GM21717 (cell line): ENCODE measurements around the gene CCL20.
"Not testable (repeated sequence)": the region's sequence is repeated elsewhere in the genome, so short reads cannot be mapped to it uniquely, and the experiment has no call there.

Experiments used
- ATAC-seq: cut with Tn5 transposase; IDR thresholded peaks from one replicate; pipeline ENCODE4 v1.9.1; 2021; ENCODE audit warnings: mild to moderate bottlenecking, moderate library complexity; ENCODE audit not compliant: unreplicated experiment

CCL20 gene

GRCh38 chr2:227813562-227814353, at the start of gene CCL20:
Gene CCL20, plus strand, starts transcription at chr2:227813842. Its CDS starts 70 bp downstream, at chr2:227813912.
- no peak for ATAC-seq

- ATAC-seq: peak; percentile 14
Observed at GRCh38 chr2:227765788-227766372, 47.8 kb upstream of the CCL20 start.

DNA sequence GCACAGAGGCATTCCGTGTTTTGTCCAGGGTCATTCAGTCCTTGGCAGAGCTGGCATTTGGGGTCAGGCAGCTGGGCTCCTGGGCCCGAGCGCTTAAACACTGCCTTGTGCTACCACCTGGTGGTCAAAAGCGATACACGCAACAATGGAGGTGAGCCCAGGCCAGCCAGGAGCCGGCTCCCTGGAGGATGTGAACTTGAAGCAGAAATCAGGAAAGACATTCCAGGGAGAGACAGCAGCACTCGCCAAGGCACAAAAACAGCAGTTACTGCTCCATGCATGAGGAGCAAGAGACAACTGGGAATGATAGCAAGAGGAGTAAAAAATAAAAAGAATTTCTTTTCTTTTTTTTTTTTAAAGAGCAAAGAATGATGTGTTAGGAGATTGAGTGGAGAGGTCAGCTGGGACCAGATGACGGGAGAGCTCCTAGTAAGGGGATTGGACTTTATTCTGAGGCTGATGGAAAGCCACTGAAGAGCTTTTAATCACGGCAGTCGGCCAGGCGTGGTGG, 47.2 kb upstream of the CCL20 start:
- peak; percentile 98 for ATAC-seq

- no peak for ATAC-seq
Observed at GRCh38 chr2:227767830-227768229, 45.8 kb upstream of the CCL20 start.

DNA sequence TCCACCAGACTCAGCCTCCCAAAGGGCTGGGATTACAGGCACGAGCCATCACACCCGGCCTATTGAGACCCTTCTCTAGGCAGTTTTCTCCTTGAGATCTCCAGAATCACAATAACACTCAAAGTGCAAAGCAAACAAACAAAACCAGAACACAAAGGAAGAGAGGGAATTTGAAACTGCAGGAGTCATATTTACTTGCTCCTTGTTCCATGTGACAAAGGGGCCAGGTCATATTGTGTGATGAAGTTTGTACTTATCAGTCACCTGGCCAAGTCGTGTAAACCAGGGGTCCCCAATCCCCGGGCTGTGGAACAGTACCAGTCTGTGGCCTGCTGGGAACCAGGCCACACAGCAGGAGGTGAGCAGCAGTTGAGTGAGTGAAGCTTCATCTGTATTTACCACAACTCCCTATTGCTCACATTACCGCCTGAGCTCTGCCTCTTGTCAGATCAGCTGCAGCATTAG, 41.4 kb upstream of the CCL20 start:
- no peak for ATAC-seq

GRCh38 chr2:227772932-227773331, 40.7 kb upstream of the CCL20 start:
- ATAC-seq: no peak

GRCh38 chr2:227774011-227774624, 39.5 kb upstream of the CCL20 start:
- ATAC-seq: no peak

DNA sequence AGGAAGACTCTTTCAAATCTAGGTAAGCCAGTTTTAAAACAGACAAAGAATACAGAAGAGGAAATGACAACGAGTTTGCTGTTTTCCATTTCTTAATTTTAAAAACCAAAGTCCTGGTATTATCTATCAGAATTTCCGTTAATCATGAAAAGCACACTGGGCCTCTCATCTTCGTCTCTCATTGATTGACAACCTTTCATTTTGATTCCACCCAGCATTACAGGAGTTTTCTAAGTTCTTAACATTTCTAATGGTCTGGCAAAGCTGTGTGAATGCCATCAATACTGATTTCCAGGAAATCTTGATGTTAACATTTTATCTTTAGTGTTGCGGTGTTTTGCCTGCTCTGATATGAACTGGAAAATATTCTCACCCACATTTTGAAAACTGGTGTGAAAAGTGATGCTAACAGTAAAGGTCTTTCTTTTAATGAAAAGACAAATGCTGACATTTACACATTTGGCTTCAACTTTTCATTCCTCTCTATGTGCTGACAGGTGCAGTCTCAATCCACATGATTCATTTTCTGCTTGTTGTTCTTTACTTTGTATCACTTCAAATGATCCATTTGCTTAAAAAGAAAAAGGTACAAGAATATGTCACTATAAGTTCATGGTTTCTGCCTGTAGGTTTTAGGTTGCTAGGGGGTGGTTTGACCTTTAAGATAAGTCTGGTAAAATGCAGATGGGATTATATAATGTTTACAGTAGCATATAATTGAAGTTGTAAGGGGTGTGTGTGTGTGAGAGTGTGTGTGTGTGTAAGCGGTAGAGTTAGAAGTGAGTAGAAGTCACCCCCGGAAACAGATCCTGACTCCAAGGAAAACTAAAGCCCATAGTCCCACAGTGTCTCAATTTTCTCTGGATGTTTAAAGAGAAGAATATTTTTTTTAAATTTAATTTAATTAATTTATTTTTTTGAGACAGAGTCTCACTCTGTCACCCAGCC, 38.5 kb upstream of the CCL20 start:
- no peak for ATAC-seq

GRCh38 chr2:227780981-227781615, 32.5 kb upstream of the CCL20 start:
- no peak for ATAC-seq

- no peak for ATAC-seq
Observed at GRCh38 chr2:227781841-227782240, 31.8 kb upstream of the CCL20 start.

- no peak for ATAC-seq
Observed at GRCh38 chr2:227782804-227783203, 30.8 kb upstream of the CCL20 start.

DNA sequence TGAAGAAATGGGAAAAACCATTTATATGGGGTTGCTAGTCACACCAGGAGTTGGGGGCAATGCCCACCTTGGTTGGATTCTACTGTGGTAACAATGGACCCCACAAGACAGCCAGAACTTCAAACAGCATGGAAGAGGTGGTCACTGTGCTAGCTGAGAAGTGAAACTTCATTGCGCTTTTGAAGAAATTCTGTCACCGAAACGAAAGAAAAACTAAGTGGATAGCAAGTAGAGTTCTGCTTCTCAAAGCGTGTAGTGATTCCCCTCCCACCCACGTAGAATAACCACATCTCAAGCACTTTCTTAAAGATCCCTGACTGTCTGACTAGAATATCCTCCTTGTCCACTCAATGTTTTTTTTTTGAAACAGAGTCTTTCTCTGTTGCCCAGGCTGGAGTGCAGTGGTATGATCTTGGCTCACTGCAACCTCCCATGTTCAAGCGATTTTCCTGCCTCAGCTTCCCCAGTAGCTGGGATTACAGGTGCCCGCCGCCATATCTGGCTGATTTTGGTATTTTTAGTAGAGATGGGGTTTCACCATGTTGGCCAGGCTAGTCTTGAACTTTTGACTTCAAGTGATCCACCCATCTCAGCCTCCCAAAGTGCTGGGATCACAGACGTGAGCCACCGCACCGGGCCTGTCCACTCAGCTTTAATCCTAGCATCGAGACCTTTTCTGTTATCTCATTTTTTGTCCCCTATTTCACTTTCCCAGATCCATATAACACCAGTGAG, 30.1 kb upstream of the CCL20 start:
- peak; percentile 94 for ATAC-seq

GRCh38 chr2:227785293-227785692, 28.3 kb upstream of the CCL20 start:
- no peak for ATAC-seq

GRCh38 chr2:227788561-227789018, 25.1 kb upstream of the CCL20 start:
- no peak for ATAC-seq

DNA sequence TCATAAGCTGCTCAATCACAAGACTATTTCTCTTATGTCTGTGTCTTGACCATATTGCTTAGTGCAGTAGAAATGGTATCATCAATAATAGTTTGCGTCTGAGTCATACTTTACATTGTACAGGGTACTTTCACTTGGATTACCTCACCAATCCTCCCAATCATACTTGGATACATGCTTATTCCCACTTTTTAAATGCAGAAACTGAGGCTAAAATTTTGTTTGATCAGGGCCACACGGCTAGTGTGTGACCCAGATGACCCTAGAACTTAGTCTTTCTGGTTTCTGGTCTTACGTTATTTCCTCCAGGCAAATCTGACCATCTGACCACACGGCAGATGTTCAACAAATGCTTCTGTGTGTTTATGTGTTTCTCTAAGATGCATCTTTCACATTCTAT, 23.8 kb upstream of the CCL20 start:
- ATAC-seq: no peak

DNA sequence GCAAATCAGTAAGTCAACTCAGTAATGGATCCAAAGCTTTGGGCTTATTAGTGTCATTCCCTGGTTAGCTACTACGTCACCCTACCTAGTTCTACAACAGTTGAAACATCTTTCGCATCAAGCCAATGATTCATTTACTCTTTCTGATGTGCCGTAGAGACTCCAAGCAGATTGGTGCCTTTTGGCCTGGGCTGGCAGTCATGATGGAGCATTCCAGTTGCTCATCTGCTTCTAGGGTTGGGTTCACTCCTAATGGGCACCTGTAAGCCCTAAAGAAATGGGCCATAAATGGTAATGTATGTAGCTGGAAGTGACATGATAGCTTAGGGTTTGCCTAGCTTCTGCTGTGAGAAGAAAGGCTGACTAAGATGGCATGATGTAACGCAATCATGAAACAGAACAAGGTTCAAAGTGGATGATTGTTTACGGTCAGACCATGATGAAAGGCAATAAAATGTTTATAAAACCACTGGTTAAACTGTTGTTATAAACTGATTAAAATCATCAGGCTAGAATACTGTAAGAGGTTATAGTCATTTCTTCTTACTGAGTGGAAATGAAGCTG, 20.4 kb upstream of the CCL20 start:
- no peak for ATAC-seq

- ATAC-seq: no peak
Observed at GRCh38 chr2:227796045-227796711, 17.5 kb upstream of the CCL20 start.

DNA sequence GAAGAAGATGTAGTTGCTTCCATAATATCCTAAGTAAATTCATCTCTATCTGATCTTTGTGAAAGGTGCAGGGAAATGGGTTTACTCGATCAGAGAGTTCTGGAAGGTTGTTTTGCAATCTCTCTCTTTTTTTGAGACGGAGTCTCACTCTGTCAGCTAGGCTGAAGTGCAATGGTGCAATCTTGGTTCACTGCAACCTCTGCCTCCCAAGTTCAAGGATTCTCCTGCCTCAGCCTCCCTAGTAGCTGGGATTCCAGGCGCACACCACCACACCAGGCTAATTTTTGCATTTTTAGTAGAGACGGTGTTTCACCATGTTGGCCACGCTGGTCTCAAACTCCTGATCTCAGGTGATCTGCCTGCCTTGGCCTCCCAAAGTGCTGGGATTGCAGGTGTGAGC, 16.9 kb upstream of the CCL20 start:
- ATAC-seq: not testable (repeated sequence)

GRCh38 chr2:227799202-227799601, 14.4 kb upstream of the CCL20 start:
- no peak for ATAC-seq
